ENCODE data around the gene HLA-DPB1.
"Not testable (repeated sequence)": the region's sequence is repeated elsewhere in the genome, so short reads cannot be mapped to it uniquely, and the experiment has no call there.

HLA-DPB1 gene

GRCh38 chr6:33061987-33062386 lies 13.8 kb upstream of the HLA-DPB1 start:
- no peaks in the 10 kb centered on the region for H3K36me3 ChIP-seq (ENCODE audit: insufficient read depth, low read length)

GRCh38 chr6:33063435-33063834 lies 12.4 kb upstream of the HLA-DPB1 start:
- not testable (repeated sequence) for H3K9me3 ChIP-seq (ENCODE audit: control insufficient read depth, insufficient read depth, low read length); H3K9ac ChIP-seq (ENCODE audit: low read depth, low read length); H3K36me3 ChIP-seq (ENCODE audit: insufficient read depth, low read length); H3K4me1 ChIP-seq (ENCODE audit: insufficient read depth, low read length)

More at GRCh38 chr6:33061987-33062386, 13.8 kb upstream of the HLA-DPB1 start:
- Histone ChIP-seq H3K4me1 (ENCODE audit: insufficient read depth, low read length) (no peaks in the 10 kb centered on the region), H3K9me3 (ENCODE audit: control insufficient read depth, insufficient read depth, low read length) (no peaks in the 10 kb centered on the region), H3K9ac (ENCODE audit: low read depth, low read length) (no peak overlapping the region)

GRCh38 chr6:33064723-33065122 lies 11.1 kb upstream of the HLA-DPB1 start:
- H3K4me1 ChIP-seq (ENCODE audit: insufficient read depth, low read length), result no peaks in the 10 kb centered on the region
- no peak overlapping the region for H3K9ac ChIP-seq (ENCODE audit: low read depth, low read length)
- H3K36me3 ChIP-seq (ENCODE audit: insufficient read depth, low read length), result no peaks in the 10 kb centered on the region
- H3K9me3 ChIP-seq (ENCODE audit: control insufficient read depth, insufficient read depth, low read length), result no peaks in the 10 kb centered on the region

GRCh38 chr6:33065312-33065711 lies 10.5 kb upstream of the HLA-DPB1 start:
- no peak overlapping the region for H3K9ac ChIP-seq (ENCODE audit: low read depth, low read length)
- H3K36me3 ChIP-seq (ENCODE audit: insufficient read depth, low read length), result no peaks in the 10 kb centered on the region

GRCh38 chr6:33066917-33067521 lies 8.8 kb upstream of the HLA-DPB1 start:
- Histone ChIP-seq H3K4me1 (ENCODE audit: insufficient read depth, low read length) (no peaks in the 10 kb centered on the region), H3K36me3 (ENCODE audit: insufficient read depth, low read length) (no peaks in the 10 kb centered on the region), H3K9ac (ENCODE audit: low read depth, low read length) (no peak overlapping the region), H3K9me3 (ENCODE audit: control insufficient read depth, insufficient read depth, low read length) (no peaks in the 10 kb centered on the region)

More at GRCh38 chr6:33065312-33065711, 10.5 kb upstream of the HLA-DPB1 start:
- no peaks in the 10 kb centered on the region for H3K9me3 ChIP-seq (ENCODE audit: control insufficient read depth, insufficient read depth, low read length)
- H3K4me1 ChIP-seq (ENCODE audit: insufficient read depth, low read length), result no peaks in the 10 kb centered on the region

- Histone ChIP-seq H3K9me3 (ENCODE audit: control insufficient read depth, insufficient read depth, low read length) (no peaks in the 10 kb centered on the region), H3K4me1 (ENCODE audit: insufficient read depth, low read length) (no peaks in the 10 kb centered on the region), H3K36me3 (ENCODE audit: insufficient read depth, low read length) (no peaks in the 10 kb centered on the region), H3K9ac (ENCODE audit: low read depth, low read length) (no peak overlapping the region)
Measured at GRCh38 chr6:33069021-33069738, 6.6 kb upstream of the HLA-DPB1 start.

- no peaks in the 10 kb centered on the region for H3K36me3 ChIP-seq (ENCODE audit: insufficient read depth, low read length)
- H3K9me3 ChIP-seq (ENCODE audit: control insufficient read depth, insufficient read depth, low read length), result no peaks in the 10 kb centered on the region
- no peaks in the 10 kb centered on the region for H3K4me1 ChIP-seq (ENCODE audit: insufficient read depth, low read length)
- H3K9ac ChIP-seq (ENCODE audit: low read depth, low read length), result no peak overlapping the region
Measured at GRCh38 chr6:33070909-33071308, 4.9 kb upstream of the HLA-DPB1 start.

- no peaks in the 10 kb centered on the region for H3K9me3 ChIP-seq (ENCODE audit: control insufficient read depth, insufficient read depth, low read length)
- H3K36me3 ChIP-seq (ENCODE audit: insufficient read depth, low read length), result no peaks in the 10 kb centered on the region
- H3K4me1 ChIP-seq (ENCODE audit: insufficient read depth, low read length), result no peaks in the 10 kb centered on the region
- H3K9ac ChIP-seq (ENCODE audit: low read depth, low read length), result no peak overlapping the region
Measured at GRCh38 chr6:33071569-33071968, 4.2 kb upstream of the HLA-DPB1 start.

GRCh38 chr6:33072508-33073100 lies 3.2 kb upstream of the HLA-DPB1 start:
- no peaks in the 10 kb centered on the region for H3K36me3 ChIP-seq (ENCODE audit: insufficient read depth, low read length)
- no peaks in the 10 kb centered on the region for H3K4me1 ChIP-seq (ENCODE audit: insufficient read depth, low read length)
- no peaks in the 10 kb centered on the region for H3K9me3 ChIP-seq (ENCODE audit: control insufficient read depth, insufficient read depth, low read length)
- no peak overlapping the region for H3K9ac ChIP-seq (ENCODE audit: low read depth, low read length)

GRCh38 chr6:33073431-33073871 lies 2.3 kb upstream of the HLA-DPB1 start, which contains the start of gene HLA-DPA1:
TSS of gene HLA-DPA1 (minus strand) at chr6:33073649.
- no peaks in the 10 kb centered on the region for H3K4me1 ChIP-seq (ENCODE audit: insufficient read depth, low read length)
- H3K36me3 ChIP-seq (ENCODE audit: insufficient read depth, low read length), result no peaks in the 10 kb centered on the region
- H3K9me3 ChIP-seq (ENCODE audit: control insufficient read depth, insufficient read depth, low read length), result no peaks in the 10 kb centered on the region
- no peak within 1 kb of the TSS for H3K9ac ChIP-seq (ENCODE audit: low read depth, low read length)

- Histone ChIP-seq H3K9me3 (ENCODE audit: control insufficient read depth, insufficient read depth, low read length) (no peaks in the 10 kb centered on the region), H3K4me1 (ENCODE audit: insufficient read depth, low read length) (no peaks in the 10 kb centered on the region), H3K36me3 (ENCODE audit: insufficient read depth, low read length) (no peaks in the 10 kb centered on the region), H3K9ac (ENCODE audit: low read depth, low read length) (no peak overlapping the region)
Measured at GRCh38 chr6:33075208-33075567, 602 bp upstream of the HLA-DPB1 start.

GRCh38 chr6:33076406-33076934 lies 680 bp downstream of the HLA-DPB1 start:
- H3K4me1 ChIP-seq (ENCODE audit: insufficient read depth, low read length), result no peaks in the 10 kb centered on the region
- no peaks in the 10 kb centered on the region for H3K9me3 ChIP-seq (ENCODE audit: control insufficient read depth, insufficient read depth, low read length)
- H3K9ac ChIP-seq (ENCODE audit: low read depth, low read length), result no peak overlapping the region
- H3K36me3 ChIP-seq (ENCODE audit: insufficient read depth, low read length), result no peaks in the 10 kb centered on the region

GRCh38 chr6:33077908-33078307 lies 2.1 kb downstream of the HLA-DPB1 start:
- no peaks in the 10 kb centered on the region for H3K36me3 ChIP-seq (ENCODE audit: insufficient read depth, low read length)
- H3K9ac ChIP-seq (ENCODE audit: low read depth, low read length), result no peak overlapping the region
- no peaks in the 10 kb centered on the region for H3K9me3 ChIP-seq (ENCODE audit: control insufficient read depth, insufficient read depth, low read length)
- H3K4me1 ChIP-seq (ENCODE audit: insufficient read depth, low read length), result no peaks in the 10 kb centered on the region

- Histone ChIP-seq H3K9ac (ENCODE audit: low read depth, low read length) (no peak overlapping the region), H3K4me1 (ENCODE audit: insufficient read depth, low read length) (no peaks in the 10 kb centered on the region), H3K9me3 (ENCODE audit: control insufficient read depth, insufficient read depth, low read length) (no peaks in the 10 kb centered on the region), H3K36me3 (ENCODE audit: insufficient read depth, low read length) (no peaks in the 10 kb centered on the region)
Measured at GRCh38 chr6:33078442-33078841, 2.7 kb downstream of the HLA-DPB1 start.
